ENCODE data around the gene NUDT16L1. TPM values are rescaled to one million over a fixed set of nuclear protein-coding genes. Genes with fewer than 3 reads are reported as not detected.
"Not testable (repeated sequence)": the region's sequence is repeated elsewhere in the genome, so short reads cannot be mapped to it uniquely, and the experiment has no call there.

NUDT16L1 gene
- total RNA-seq, 1 experiment from 2014 or later: 22.3 TPM

GRCh38 chr16:4728676-4729075 is 35.3 kb downstream of the NUDT16L1 start:
- Histone ChIP-seq H3K4me1 (no peaks in the 10 kb centered on the region; the same call in 1 of the 2 replicates), H3K9me3 (replicated peaks) (no peaks in the 10 kb centered on the region), H3K27me3 (no peaks in the 10 kb centered on the region), H3K36me3 (peaks cover 6% of the 10 kb centered on the region; the same call in 1 of the 2 replicates), H3K4me3 (no peak overlapping the region), H3K27ac (no peak overlapping the region)
- DNase-seq: no peak

- Histone ChIP-seq H3K36me3 (peaks cover 6% of the 10 kb centered on the region; the same call in 1 of the 2 replicates), H3K4me3 (no peak overlapping the region), H3K9me3 (replicated peaks) (no peaks in the 10 kb centered on the region), H3K4me1 (no peaks in the 10 kb centered on the region; the same call in 1 of the 2 replicates), H3K27me3 (no peaks in the 10 kb centered on the region), H3K27ac (no peak overlapping the region)
- no peak for DNase-seq
Measured at GRCh38 chr16:4729876-4730275, 36.5 kb downstream of the NUDT16L1 start.

- Histone ChIP-seq H3K36me3 (peaks cover 4% of the 10 kb centered on the region; the same call in 1 of the 2 replicates), H3K27ac (no peak overlapping the region; the same call in 1 of the 2 replicates), H3K4me3 (peak overlapping the region; percentile 79), H3K9me3 (replicated peaks) (no peaks in the 10 kb centered on the region), H3K27me3 (no peaks in the 10 kb centered on the region), H3K4me1 (peaks cover 3% of the 10 kb centered on the region; the same call in 1 of the 2 replicates)
- DNase-seq: no peak
Measured at GRCh38 chr16:4733211-4733742, 39.9 kb downstream of the NUDT16L1 start.

- no peak for DNase-seq
- Histone ChIP-seq H3K4me3 (peak overlapping the region; percentile 79), H3K27me3 (no peaks in the 10 kb centered on the region), H3K36me3 (peaks cover 4% of the 10 kb centered on the region; the same call in 1 of the 2 replicates), H3K9me3 (replicated peaks) (no peaks in the 10 kb centered on the region), H3K27ac (peak overlapping the region; percentile 19; the same call in 1 of the 2 replicates), H3K4me1 (peaks cover 3% of the 10 kb centered on the region; the same call in 1 of the 2 replicates)
Measured at GRCh38 chr16:4733747-4734062, 40.3 kb downstream of the NUDT16L1 start.

GRCh38 chr16:4734063-4734729 is 40.8 kb downstream of the NUDT16L1 start, which contains the start of the genes ANKS3 and DNAAF8:
ANKS3 (minus strand) TSS chr16:4734271; CDS start chr16:4730149, 4,122 bp downstream.
DNAAF8 (plus strand) TSS chr16:4734537; CDS start chr16:4736515, 1,978 bp downstream.
- Histone ChIP-seq H3K4me3 (peak within 1 kb of the TSS; percentile 79), H3K9me3 (replicated peaks) (no peaks in the 10 kb centered on the region), H3K36me3 (peaks cover 4% of the 10 kb centered on the region; the same call in 1 of the 2 replicates), H3K4me1 (peaks cover 3% of the 10 kb centered on the region; the same call in 1 of the 2 replicates), H3K27me3 (no peaks in the 10 kb centered on the region), H3K27ac (peak within 1 kb of the TSS; percentile 19; the same call in 1 of the 2 replicates)
- DNase-seq: peak; percentile 95 to 96

DNA sequence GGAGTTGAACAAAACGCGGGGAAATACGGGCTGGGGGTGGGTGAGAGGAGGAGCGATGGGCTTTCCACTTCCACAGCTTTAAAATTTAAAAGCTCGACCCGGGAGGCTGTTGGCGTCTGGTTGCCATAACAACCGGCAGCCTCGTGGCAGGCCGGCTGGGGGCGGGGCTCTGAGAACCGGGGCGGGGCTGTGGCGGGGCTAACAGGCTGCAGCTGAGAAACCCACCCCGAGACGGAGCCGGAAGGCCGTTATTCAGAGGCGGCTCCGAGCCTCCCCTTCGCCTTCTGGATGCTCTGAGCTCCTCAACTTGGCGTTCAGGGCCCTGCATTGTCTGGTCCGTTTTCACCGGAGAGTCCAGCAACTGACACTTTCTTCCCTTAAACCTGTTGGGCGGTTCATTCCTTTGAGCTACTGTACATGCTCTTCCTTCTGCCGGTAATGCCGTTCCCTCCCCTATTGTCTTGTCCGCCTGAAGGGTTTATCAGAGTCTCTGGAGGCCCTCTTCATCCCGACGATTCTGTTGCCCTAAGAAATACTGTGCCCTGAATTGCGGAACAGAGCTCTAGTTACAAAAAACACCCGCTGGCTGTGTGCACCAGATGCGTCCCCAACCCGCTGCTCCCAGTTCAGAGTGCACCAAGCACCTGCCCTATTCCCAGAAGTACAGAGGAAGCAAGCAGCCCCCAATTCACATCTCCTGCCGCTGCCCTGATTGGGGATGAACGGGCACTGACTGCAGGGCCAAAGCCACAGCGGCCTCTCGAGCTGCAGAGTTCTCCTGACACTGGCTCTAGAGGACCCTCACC is 41.6 kb downstream of the NUDT16L1 start:
- Histone ChIP-seq H3K27me3 (no peaks in the 10 kb centered on the region), H3K9me3 (replicated peaks) (no peaks in the 10 kb centered on the region), H3K36me3 (peaks cover 4% of the 10 kb centered on the region; the same call in 1 of the 2 replicates), H3K4me3 (peak overlapping the region; percentile 79), H3K4me1 (peaks cover 3% of the 10 kb centered on the region; the same call in 1 of the 2 replicates), H3K27ac (no peak overlapping the region)
- peak; percentile 86 to 90 for DNase-seq

DNA sequence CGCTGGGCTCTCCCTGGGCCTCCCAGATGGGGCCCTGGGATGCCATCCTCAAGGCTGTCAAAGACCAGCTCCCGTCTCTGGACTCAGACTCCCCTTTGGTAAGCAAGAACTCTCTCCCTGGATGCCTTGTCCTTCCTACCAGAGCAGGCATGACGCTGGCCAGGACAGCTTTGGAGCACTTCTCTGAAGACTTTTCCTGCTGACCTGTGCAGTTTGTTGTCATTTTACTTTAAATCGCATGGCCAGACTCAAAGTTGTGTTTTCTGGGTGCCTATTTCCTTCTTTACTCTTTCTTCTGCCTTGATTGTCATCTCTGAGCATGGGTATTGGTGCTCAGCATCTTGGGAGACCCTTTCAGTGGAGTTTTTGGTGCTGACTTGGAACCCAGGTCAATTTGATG is 43.2 kb downstream of the NUDT16L1 start:
- H3K4me3 ChIP-seq: no peak overlapping the region

GRCh38 chr16:4737545-4737944 is 44.2 kb downstream of the NUDT16L1 start:
- Histone ChIP-seq H3K27ac (no peak overlapping the region), H3K9me3 (replicated peaks) (no peaks in the 10 kb centered on the region), H3K4me3 (no peak overlapping the region), H3K4me1 (peaks cover 3% of the 10 kb centered on the region; the same call in 1 of the 2 replicates), H3K36me3 (no peaks in the 10 kb centered on the region), H3K27me3 (no peaks in the 10 kb centered on the region)
- DNase-seq: no peak

More for the DNA sequence above, 43.2 kb downstream of the NUDT16L1 start:
- Histone ChIP-seq H3K27me3 (no peaks in the 10 kb centered on the region), H3K27ac (no peak overlapping the region), H3K36me3 (no peaks in the 10 kb centered on the region), H3K4me1 (peaks cover 3% of the 10 kb centered on the region; the same call in 1 of the 2 replicates), H3K9me3 (replicated peaks) (no peaks in the 10 kb centered on the region)
- DNase-seq: no peak

- H3K36me3 ChIP-seq; DNase-seq; H3K9me3 ChIP-seq (replicated peaks); H3K27ac ChIP-seq; H3K27me3 ChIP-seq; H3K4me1 ChIP-seq; H3K4me3 ChIP-seq: not testable (repeated sequence)
Measured at GRCh38 chr16:4738370-4738769, 45.0 kb downstream of the NUDT16L1 start.

- Histone ChIP-seq H3K36me3 (no peaks in the 10 kb centered on the region), H3K9me3 (replicated peaks) (no peaks in the 10 kb centered on the region), H3K27me3 (no peaks in the 10 kb centered on the region), H3K4me1 (no peaks in the 10 kb centered on the region), H3K27ac (no peak overlapping the region), H3K4me3 (no peak overlapping the region)
- no peak for DNase-seq
Measured at GRCh38 chr16:4743226-4743878, 50.0 kb downstream of the NUDT16L1 start.

- H3K27me3 ChIP-seq: no peaks in the 10 kb centered on the region
- H3K4me3 ChIP-seq: no peak overlapping the region
- no peaks in the 10 kb centered on the region for H3K36me3 ChIP-seq
- no peak overlapping the region for H3K27ac ChIP-seq
- no peaks in the 10 kb centered on the region for H3K4me1 ChIP-seq
- DNase-seq: peak in 1 of 2 experiments; percentile 17
- no peaks in the 10 kb centered on the region for H3K9me3 ChIP-seq (replicated peaks)
Measured at GRCh38 chr16:4744555-4745273, 51.4 kb downstream of the NUDT16L1 start.

- H3K36me3 ChIP-seq: no peaks in the 10 kb centered on the region
- no peaks in the 10 kb centered on the region for H3K27me3 ChIP-seq
- peak in 1 of 2 experiments; percentile 27 for DNase-seq
- no peaks in the 10 kb centered on the region for H3K4me1 ChIP-seq
- no peak overlapping the region for H3K27ac ChIP-seq
- H3K9me3 ChIP-seq (replicated peaks): no peaks in the 10 kb centered on the region
- no peak overlapping the region for H3K4me3 ChIP-seq
Measured at GRCh38 chr16:4745274-4745569, 51.9 kb downstream of the NUDT16L1 start.
